ENCODE measurements around the gene COL28A1.
"Not testable (repeated sequence)": the region's sequence is repeated elsewhere in the genome, so short reads cannot be mapped to it uniquely, and the experiment has no call there.

Gene COL28A1

DNA sequence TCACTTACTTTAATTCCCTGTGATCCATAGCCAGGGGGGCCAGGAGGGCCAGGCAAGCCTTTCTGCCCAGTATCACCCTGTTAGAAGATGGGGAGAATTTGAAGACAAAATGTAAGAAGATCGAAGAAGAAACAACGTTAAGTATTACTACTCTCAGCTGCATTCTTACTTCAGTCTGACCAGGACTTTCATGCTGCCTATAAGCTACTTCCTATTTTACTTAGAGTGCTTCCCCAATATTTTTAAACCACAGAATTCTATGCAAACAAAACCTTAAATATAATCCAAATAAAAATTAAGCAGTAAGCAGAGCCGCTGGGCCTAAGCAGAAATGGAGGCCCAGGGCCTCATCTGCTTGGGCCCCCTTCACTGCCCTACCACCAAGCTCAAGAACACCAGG, 117.8 kb downstream of the COL28A1 start:
- DNase-seq (ENCODE audit: low read depth, low spot score) = no peak

DNA sequence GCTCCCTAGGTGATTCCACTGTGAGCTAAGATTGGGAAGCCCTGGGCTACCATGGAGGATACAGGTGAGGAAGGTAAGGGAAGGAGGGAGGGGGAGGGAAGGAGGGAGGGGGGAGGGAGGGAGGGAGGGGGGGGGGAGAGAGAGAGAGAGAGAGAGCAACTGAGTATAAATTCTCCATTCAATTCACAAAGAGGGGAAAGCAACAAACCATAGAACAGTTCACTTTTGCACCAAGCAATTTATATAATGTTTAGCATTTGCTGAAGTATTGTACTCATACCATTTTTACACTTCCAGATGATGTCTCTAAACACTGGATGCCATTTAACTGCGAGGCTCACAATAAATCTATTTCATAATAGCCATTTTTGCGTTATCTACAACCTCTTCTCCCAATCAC, 118.3 kb downstream of the COL28A1 start:
- no peak for DNase-seq (ENCODE audit: low read depth, low spot score)

DNA sequence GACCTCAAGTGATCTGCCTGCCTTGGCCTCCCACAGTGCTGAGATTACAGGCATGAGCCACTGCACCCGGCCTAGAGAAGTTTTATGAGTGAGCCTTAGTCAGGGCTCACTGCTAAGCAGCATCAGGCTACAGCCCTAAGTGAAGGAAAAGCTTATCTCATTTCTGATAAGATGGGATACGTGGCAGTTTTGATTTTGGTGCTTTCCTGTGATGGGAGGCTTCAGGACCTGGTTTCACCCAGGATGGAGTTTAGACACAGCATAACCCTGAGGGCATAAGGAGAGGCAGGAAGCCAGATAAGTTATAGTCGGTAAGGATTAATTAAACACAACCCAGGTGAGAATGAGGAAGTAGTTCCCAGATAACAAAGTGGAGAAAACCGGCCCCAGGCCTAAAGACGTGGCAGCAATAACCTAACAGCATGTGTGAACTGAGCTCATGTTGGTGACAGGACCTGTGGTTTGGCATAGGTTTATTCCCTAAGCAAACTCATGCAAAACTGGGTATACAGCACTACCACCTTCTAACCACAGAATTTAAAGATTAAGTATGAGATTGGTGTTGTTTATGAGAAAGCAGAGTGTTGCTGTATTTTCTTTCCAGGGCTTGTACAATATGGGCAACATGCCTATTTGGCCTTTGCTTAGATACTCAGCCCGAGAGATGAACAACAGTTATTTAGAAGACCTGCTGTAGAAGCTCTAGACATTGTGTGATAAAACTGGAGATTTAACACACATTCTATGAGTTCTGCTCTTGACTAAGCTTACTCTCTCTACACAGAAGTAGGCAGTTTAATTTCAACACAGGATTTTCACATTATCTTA, 119.4 kb downstream of the COL28A1 start:
- DNase-seq (ENCODE audit: low read depth, low spot score) = no peak

DNA sequence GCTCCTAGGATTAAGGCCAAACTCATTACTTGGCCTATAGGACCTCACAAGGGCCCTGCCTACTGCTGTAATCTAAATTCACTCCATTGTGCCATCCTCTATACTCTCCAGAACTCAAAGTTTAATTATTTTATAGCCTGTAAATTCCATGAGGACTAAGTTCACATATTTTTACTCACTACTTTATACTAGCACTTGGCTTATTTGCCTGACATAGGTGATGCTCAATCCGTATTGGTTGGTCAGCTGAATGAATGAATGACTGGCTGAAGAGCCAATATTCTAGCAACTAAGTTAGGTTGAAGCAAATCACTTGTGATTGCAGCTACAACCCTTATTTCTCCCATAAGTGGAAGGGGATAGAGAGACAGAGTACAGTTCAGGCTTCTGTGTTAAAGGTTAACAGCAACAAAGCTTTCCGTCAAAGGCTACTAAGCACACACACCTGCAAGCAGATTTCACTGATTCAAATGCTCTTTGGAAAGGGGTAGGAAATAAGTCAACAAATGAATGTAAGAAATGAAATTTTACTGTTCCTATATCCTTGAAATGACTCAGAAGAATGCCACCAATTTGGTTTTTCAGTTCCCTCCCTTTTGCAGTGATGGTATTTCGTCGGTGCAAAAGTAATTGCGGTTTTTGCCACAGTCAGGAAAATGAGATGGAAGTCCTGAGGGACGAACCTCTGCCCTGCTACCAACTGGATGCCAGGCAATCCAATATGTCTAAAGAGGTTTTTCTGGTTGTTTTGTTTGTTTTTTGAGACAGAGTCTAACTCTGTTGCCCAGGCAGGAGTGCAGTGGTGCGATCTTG, 120.7 kb downstream of the COL28A1 start:
- DNase-seq (ENCODE audit: low read depth, low spot score) = no peak

DNA sequence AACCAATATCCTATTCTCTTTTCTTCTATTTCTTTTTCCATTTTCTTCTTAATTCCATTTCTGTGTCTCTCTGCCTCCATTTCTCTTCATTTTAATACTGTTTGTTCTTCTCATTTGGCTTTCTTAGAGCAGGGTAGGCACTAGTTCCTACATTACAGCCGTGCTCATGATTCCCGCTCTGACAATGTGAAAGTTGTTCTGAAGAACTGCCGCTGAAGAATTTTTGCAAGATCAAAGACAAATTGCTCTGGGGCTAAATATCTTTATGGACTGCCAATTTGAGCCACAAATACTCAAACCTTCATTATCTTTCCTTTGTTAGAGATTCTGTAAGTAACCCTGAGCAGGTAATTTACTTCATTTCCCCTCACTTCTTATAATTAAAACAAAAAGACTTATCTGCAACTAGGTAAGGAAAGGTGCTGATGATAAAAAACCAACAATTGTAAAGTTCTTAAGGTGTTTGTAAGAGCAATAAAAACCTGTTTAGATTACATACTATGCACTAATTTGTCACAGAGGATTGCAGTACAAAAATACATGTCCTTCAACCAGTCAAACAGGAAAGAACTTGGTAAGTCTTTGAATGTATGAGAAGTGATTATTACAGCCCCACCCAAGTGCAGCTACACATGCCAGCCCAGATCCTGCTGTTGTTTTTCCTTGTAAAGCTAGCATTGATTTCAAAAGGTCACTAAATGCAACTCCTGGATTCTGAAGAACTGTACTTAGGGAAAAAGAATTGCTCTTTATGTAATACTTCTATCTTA, 127.5 kb downstream of the COL28A1 start:
- DNase-seq (ENCODE audit: low read depth, low spot score) = no peak

DNA sequence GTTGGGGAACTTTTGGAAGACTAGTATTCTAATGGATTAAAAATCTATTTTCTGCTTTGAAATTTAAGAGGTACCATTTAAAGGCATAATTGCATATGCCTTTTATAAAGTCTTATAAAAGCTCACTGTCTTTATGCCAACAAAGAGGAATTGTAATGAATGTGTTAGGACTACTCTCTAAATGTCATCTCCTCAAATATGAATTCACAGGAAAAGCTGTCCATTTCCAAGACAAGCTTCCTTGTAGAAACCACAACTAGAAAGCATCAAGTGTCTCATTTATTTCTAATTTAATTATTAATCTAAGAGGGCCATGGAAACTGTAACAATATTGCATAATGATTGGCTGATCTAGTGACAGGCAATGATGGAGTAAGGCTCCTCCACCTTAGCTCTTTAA, 130.2 kb downstream of the COL28A1 start:
- DNase-seq (ENCODE audit: low read depth, low spot score) = no peak

DNA sequence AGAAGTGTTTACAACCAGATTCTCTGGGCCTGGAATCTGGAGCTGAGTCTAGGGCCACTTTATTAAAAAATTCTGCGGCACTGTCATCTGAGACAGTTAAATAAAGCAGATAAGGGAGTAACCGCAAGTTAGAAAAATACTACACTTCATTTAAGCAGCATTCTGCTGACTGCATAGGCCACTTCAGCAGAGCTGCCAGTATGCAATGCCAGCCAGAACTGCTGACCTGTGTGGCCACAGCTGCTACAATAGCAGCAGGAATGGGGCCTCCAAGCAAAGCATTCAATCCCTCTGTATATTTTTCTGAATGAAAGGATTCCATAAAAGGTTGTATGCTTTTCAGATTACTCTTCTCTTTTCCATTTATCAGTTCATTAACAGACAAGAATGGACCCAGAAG, 136.0 kb downstream of the COL28A1 start:
- no peak for DNase-seq (ENCODE audit: low read depth, low spot score)

DNA sequence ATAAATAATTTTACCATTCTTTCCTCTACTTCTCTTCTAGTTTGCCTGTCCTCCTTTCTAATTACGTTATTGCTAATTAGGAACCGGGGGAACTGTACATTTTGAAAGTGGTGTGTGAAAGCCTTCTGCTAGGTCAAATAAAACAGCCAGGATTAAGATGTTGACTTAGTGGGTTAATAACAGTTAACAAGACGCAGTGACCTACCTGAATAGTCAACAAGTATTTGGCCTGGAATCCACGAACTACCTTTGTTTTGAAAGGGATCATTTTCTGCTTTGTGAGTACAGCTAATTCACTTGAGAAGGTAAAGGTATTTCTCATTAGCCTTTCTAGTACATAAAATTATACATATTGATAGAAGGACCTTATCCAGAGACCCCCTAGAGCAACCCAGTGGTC, 139.9 kb downstream of the COL28A1 start:
- DNase-seq (ENCODE audit: low read depth, low spot score) = no peak

DNA sequence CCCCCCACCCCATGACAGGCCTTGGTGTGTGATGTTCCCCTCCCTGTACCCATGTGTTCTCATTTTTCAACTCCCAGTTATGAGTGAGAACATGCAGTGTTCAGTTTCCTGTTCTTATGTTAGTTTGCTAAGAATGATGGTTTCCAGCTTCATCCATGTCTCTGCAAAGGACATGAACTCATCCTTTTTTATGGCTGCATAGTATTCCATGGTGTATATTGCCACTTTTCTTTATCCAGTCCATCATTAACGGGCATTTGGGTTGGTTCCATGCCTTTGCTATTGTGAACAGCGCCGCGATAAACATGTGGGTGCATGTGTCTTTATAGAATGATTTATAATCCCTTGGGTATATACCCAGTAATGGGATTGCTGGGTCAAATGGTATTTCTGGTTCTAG, 147.5 kb downstream of the COL28A1 start:
- DNase-seq (ENCODE audit: low read depth, low spot score) = not testable (repeated sequence)

DNA sequence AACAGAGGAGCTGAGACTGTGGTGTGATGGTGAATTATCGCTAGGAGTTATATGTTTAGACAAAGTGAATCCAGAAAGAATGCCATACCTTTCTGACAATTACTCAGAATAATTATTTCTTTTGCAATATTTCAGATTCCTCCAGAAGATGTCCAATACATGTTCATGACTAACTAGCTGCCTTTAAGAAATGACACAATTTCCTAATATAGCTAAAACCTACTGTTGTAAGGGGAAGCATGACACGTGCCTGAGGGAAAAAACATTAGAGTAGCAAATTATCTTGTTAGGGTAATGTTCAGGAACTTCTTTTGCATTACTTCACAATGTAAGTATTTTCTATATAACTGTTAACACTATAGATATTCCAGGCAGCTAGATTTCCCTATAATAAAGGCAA, 150.3 kb downstream of the COL28A1 start:
- DNase-seq (ENCODE audit: low read depth, low spot score) = no peak

DNA sequence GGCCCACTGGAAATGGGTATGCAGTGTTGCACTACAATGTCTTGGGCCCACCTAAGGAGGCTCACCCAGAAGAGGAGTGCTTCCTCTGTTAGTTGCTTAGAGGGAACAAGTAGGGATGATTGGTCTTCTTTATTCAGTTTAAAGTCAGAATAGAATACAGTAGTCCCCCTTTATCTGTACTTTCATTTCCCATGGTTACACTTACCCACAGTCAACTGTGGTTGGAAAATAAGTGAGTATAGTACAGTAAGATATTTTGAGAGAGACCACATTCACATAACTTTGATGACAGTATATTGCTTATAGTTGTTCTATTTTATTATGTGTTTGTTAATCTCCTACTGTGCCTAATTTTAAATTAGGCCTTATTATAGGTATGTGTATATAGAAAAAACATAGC, 151.4 kb downstream of the COL28A1 start:
- no peak for DNase-seq (ENCODE audit: low read depth, low spot score)

DNA sequence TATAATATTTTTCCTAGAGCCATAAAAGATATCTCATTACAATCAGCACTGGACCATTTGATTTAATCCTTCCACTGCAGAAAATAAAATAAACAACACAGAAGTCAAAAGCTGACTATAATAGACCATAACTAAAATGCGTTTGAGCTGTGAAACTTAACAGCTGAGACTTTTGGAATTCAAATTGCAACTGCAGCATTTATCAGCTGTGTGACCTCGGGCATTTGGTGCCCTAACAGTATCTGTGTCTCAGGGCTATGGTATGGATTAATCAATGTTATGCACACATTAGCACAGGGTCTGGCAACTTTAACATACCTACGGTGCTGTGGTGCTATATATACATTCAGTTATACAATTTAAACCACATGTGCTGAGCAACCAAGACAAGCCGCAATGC, 160.1 kb downstream of the COL28A1 start:
- DNase-seq (ENCODE audit: low read depth, low spot score) = no peak

DNA sequence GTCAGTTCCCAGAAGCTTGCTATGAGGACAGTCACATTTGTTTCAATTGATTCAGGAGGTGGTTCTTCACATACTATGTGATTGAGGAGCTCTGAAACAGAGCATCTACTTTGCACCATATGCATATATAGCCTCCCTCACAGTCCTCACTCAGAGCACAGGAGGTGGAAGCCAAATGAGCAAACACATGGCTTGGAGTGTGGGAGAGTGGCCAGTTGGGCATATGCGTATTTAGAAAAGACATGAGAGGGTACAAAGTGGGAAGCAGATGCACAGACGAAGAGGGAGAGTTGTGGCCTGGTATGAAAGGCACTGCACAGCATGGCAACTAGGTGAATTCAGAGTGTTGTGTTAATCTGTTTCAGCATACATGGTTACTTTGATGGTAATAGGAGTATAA, 165.6 kb downstream of the COL28A1 start:
- no peak for DNase-seq (ENCODE audit: low read depth, low spot score)

DNA sequence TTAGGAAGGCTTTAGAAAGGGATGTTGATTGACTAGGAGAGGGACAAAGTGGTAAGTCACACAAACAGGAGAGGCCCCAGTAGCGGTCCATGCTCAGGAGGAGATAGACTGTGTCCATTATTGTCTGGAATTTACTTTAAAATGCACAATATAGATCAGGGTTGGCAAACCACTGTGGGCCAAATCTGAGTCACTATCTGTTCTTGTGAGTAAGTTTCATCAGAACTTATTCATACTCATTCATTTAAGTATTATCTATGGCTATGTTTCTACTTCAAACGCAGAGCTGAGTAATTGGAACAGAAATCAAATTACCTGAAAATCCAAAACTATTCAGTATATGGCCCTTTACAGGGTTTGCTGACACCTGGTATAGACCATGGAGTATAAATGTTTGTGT, 166.5 kb downstream of the COL28A1 start:
- no peak for DNase-seq (ENCODE audit: low read depth, low spot score)

DNA sequence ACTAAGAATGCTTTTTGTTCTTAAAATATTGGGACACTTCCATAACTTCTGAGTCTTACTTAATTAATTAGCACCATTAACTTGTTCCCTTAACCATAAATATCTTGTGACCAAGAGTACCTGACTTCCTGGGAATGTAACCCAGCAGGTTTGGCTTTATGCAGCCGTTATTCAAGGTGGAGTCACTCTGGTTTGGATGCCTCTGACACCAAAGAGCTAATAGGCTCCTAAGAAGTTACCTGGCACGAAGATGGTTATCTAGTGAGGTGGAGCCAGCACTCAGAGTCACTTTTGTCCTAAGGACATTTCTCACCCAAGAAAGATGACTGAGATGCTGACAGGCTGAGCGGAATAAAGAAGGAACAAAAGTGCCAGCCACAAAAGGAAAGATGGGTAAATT, 181.0 kb downstream of the COL28A1 start:
- DNase-seq (ENCODE audit: low read depth, low spot score) = no peak

DNA sequence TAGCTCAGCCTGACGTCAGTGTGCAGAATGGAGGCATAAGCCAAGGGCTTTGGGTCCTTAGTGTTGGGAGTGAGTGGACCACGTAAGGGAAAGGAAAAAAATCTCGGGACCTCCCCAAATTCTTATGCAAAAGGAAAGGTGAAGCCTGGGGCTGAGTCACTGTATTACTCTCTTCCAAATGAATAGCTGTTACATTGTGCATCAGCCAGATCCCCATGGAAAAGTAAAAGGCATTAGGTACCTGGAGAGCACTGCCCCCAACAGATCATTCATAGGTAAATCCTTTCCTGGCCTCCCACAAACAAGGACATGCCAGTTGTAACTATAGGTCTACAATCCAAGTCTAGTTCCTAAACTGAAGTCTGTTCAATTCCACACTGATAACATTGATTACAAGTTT, 182.8 kb downstream of the COL28A1 start:
- no peak for DNase-seq (ENCODE audit: low read depth, low spot score)

DNA sequence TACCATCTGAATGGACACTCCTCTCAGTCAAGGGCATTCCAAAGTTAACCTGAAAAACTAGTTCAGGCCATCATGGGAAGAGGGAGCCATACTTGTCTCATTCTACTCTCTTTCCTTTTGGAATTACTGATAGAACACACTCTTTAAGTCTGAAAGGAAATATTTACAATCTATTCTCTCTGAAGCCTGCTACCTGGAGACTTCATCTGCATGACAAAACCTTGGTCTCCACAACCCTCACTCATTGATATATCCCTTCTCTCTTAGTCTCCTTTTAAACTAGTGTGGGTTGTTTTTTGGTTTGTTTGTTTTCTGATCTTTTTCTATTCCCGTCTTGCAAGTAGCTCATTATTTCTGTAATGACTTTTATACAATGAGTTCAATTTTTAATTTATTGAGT, 183.8 kb downstream of the COL28A1 start:
- DNase-seq (ENCODE audit: low read depth, low spot score) = no peak

DNA sequence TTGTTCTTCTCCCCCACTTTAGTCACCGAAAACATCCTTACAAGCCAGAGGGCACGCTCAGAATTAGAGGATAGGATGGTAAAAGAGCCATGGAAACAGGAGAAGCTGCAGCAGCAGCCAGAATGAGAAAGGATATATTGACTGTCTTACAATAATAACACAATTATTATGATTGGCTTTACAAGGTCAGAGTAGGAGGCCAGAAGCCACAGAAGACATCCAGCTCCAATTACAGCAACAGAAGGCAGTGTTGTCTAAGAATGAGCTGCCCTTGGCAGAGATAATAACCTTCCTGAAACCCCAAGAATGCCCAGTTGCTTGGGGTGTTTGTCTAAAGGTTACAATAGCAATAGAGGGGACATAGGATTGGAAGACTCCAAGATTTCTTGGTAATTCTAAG, 184.5 kb downstream of the COL28A1 start:
- DNase-seq (ENCODE audit: low read depth, low spot score) = no peak

DNA sequence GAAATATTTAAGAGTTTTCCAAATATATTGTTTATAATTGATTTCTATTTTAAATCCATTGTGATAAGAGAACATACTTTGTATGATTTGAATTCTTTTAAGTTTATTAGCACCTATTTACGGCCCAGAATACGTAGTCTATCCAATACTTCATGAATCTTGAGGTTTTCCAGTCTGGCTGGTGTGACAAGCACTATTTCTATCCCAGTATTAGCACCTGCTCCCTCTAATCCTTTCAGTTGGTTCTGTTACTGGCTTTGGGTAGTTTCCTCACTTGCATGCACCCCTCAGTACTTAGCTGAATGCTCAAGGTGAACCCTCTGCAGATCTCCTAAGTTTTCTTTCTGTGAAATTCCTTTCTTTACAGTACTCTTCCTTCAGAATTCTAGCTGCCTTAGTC, 186.5 kb downstream of the COL28A1 start:
- no peak for DNase-seq (ENCODE audit: low read depth, low spot score)

DNA sequence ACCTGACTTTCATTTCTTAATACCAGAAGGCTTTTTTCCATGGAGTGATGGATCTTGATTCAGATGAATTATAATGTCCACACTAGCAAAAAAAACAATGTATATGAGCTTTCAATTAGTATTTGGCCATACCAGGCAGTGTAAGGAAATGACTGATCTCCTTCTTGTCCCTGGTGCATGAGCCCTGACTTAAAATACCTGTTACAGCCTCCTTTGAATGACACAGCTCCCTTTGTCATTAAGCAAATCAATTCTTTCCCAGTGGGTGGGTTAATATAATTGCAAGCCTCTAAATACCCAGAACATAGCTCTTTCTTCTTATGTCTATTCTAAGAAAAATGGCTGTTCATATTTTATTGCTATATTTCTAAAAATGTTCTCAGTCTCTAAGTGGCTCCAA, 188.6 kb downstream of the COL28A1 start:
- no peak for DNase-seq (ENCODE audit: low read depth, low spot score)

DNA sequence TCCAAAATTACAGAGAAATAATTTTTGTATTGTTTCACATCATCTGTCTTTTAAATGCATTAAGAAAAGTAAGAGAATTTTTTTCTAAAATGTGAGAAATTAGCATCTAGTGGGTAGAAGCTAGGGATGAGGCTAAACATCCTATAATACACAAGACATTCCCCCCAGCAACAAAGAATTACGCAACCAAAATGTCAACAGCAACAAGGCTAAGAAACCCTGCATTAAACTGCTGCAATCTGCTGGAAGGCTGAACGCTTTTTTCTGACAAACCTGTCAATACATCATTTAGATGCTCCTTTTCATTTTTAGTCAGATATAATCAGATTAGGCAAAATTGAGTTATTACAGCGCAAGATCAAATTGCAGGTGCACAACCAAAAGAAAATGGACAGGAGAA, 191.1 kb downstream of the COL28A1 start:
- DNase-seq (ENCODE audit: low read depth, low spot score) = no peak

DNA sequence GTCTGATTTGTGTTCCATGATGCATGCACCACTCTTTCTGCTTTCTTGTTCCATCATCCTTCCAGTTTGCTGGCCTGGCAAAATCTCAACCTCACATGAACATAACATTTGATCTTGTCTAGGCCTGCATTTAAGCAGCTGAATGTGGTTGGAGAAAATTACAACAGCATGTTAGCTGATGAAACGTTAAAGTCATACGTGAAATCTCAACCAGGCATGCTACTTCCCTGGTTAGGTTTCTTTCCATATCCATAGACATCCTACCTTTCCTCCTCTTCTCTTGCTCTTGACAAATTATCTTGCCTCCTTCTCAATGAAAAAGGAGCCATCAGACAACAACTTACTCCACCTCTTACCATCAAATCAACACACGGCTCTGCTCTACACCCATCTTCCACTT, 199.8 kb downstream of the COL28A1 start:
- no peak for DNase-seq (ENCODE audit: low read depth, low spot score)

Data from activated CD4-positive, CD25-positive, alpha-beta regulatory T cell treated with anti-CD3 and anti-CD28 coated beads, Interleukin-2, amount 50 U/mL, for 16 hours (primary cell).